Right lobe of liver (tissue), 4 donors: ENCODE data around the gene CCSER1.

Source experiments
- CTCF ChIP-seq, 4 donors: fragments of 200-600 bp in 3 of 4; fragments of 450-650 bp in 1 of 4; IDR thresholded peaks; one replicate each; pipeline versions ENCODE4 v1.5.1 to v1.8.0; 2016 to 2022; ENCODE audit warnings: antibody characterized with exemption in 4 of 4, mild to moderate bottlenecking in 2 of 4
- POLR2A ChIP-seq: fragments of 450-650 bp; IDR thresholded peaks from one replicate; pipeline ENCODE4 v1.6.1; 2017; ENCODE audit warnings: antibody characterized with exemption, mild to moderate bottlenecking
- donor health status: DM: no; HTN: no; CAD: no.
- donor health status: DM: no; HTN: no; CAD: no.
- donor health status: DM: no; HTN: yes; CAD: no.

- TF ChIP-seq CTCF (IDR thresholded peaks at IDR 0.05) (no peak), POLR2A (no peak)
These were observed 1071.8 kb downstream of the CCSER1 start for GRCh38 chr4:91198951-91199350.
